PFSK-1 (cell line): ENCODE results near the gene RCE1.

ENCODE experiments used
- FOXP2 ChIP-seq: optimal IDR thresholded peaks from 2 replicates; pipeline ENCODE3; 2011; ENCODE audit warnings: borderline replicate concordance, control low read depth, inconsistent platforms; ENCODE audit not compliant: insufficient read depth; ENCODE audit errors: extremely low read length, extremely low read depth
- POLR2AphosphoS5 ChIP-seq: IDR thresholded peaks from 2 replicates; pipeline ENCODE4 v1.6.1; 2012; ENCODE audit warnings: low read depth, mild to moderate bottlenecking, control low read depth, low read length, moderate library complexity
- REST ChIP-seq, 2 experiments: IDR thresholded peaks; 2 replicates each; pipeline versions ENCODE4 v1.6.1 to v1.8.0; 2011 to 2012; ENCODE audit warnings: low read depth in 2 of 2, low read length in 2 of 2, control low read depth in 1 of 2, inconsistent platforms in 1 of 2, mild to moderate bottlenecking in 1 of 2, moderate library complexity in 1 of 2; ENCODE audit not compliant: insufficient read depth in 1 of 2
- SIN3A ChIP-seq: IDR thresholded peaks from 2 replicates; pipeline ENCODE4 v1.6.1; 2012; ENCODE audit warnings: mild to moderate bottlenecking, low read length, moderate library complexity, borderline replicate concordance; ENCODE audit not compliant: insufficient read depth
- TAF1 ChIP-seq: IDR thresholded peaks from 2 replicates; pipeline ENCODE4 v1.6.1; 2012; ENCODE audit warnings: low read length, control low read depth, borderline replicate concordance; ENCODE audit not compliant: insufficient read depth

The RCE1 gene

GRCh38 chr11:66858186-66858938, 15.1 kb downstream of the RCE1 start:
- TF ChIP-seq POLR2AphosphoS5 (no peak), FOXP2 (no peak), REST (IDR thresholded peaks at IDR 0.05; ENCODE audit: insufficient read depth in 1 of 2, low read depth in 2 of 2, low read length in 2 of 2) (no peak), TAF1 (no peak), SIN3A (no peak)

GRCh38 chr11:66858939-66859685, 15.9 kb downstream of the RCE1 start:
- TF ChIP-seq SIN3A: no peak
- TF ChIP-seq FOXP2: no peak
- TF ChIP-seq POLR2AphosphoS5: no peak
- no peak for TF ChIP-seq TAF1

- TF ChIP-seq FOXP2 (no peak), SIN3A (no peak)
These were observed 16.6 kb downstream of the RCE1 start for GRCh38 chr11:66859686-66860448.

GRCh38 chr11:66860449-66860831, 17.2 kb downstream of the RCE1 start:
- TF ChIP-seq SIN3A: no peak
- no peak for TF ChIP-seq FOXP2
- TF ChIP-seq POLR2AphosphoS5: no peak
- no peak for TF ChIP-seq REST (IDR thresholded peaks at IDR 0.05; ENCODE audit: insufficient read depth in 1 of 2, low read depth in 2 of 2, low read length in 2 of 2)
- no peak for TF ChIP-seq TAF1

GRCh38 chr11:66861038-66861773, 18.0 kb downstream of the RCE1 start:
- TF ChIP-seq TAF1 (no peak), FOXP2 (no peak), SIN3A (no peak), POLR2AphosphoS5 (no peak), REST (IDR thresholded peaks at IDR 0.05; ENCODE audit: insufficient read depth in 1 of 2, low read depth in 2 of 2, low read length in 2 of 2) (no peak)
